Upper lobe of right lung (tissue), 1 donor: ENCODE results near the gene SOWAHA. TPM values are rescaled to one million over a fixed set of nuclear protein-coding genes. Genes with fewer than 3 reads are reported as not detected.

Experiments used
- ATAC-seq: fragments of 200-7000 bp; cut with Tn5 transposase; one replicate; pipeline ENCODE4 v1.9.1; 2020; ENCODE audit warnings: mild to moderate bottlenecking, moderate library complexity
- DNase-seq: peaks from one replicate; pipeline ENCODE4 v3.0.0-alpha.2; 2020
- H3K27ac ChIP-seq: fragments of 200-600 bp; one replicate; pipeline ENCODE4 v1.8.0; 2022
- H3K27me3 ChIP-seq: fragments of 200-600 bp; one replicate; pipeline ENCODE4 v1.8.0; 2022; ENCODE audit warnings: mild to moderate bottlenecking
- H3K36me3 ChIP-seq: fragments of 200-600 bp; one replicate; pipeline ENCODE4 v1.8.0; 2022
- H3K4me1 ChIP-seq: fragments of 200-600 bp; one replicate; pipeline ENCODE4 v1.8.0; 2022
- H3K4me3 ChIP-seq: fragments of 200-600 bp; one replicate; pipeline ENCODE4 v1.8.0; 2022; ENCODE audit warnings: mild to moderate bottlenecking
- H3K9me3 ChIP-seq: fragments of 200-600 bp; one replicate; pipeline ENCODE4 v1.8.0; 2022
- intact Hi-C: fragments of 100-400 bp; cut with DNase I; formaldehyde crosslinking; loops from one replicate; pipeline ENCODE4 v1.11.0; 2022
- total RNA-seq: library from RNA; stranded (reverse); fragmentation: NEBNext Ultra II Directional; extraction: Animal tissue kit (Norgen Biotek cat#: 25700); gene quantifications from one replicate; pipeline ENCODE4 v1.2.1, GENCODE V29; 2021
- TF ChIP-seq, protein P1 (sequence below): fragments of 200-600 bp; IDR thresholded peaks from one replicate; pipeline ENCODE4 v1.8.0; 2022; ENCODE audit warnings: antibody characterized with exemption
- donor health status: DM: no; HTN: yes; CAD: no; lungs with severe emphysema.

SOWAHA gene
- total RNA-seq, 1 donor from 2014 or later = not detected

DNA sequence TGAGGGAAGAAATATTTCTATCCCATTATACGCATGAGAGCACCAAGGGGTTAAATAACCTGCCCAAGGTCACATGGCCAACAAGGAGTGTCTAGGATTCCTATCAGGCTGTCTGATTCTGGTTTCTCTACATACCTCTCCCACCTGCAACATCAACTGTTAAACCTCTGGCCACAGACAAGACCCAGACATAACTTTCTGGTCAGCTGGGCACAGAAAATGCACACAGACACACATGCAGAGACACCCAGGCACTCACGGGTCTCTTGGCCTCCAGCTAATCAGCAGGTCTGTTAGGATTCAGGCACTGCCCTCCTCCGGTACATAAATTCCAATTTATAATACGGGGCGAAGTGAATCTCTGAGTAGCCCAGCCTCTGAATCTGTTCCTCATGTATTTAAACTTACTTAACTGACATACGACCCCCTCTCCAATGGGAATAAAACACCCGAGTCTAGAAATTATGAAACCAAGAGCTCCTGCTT, 37.6 kb upstream of the SOWAHA start:
- Histone ChIP-seq H3K4me1 (peaks cover 42% of the 10 kb centered on the region), H3K36me3 (no peaks in the 10 kb centered on the region), H3K27ac (peak overlapping the region; percentile 78), H3K4me3 (peak overlapping the region; percentile 73), H3K9me3 (no peaks in the 10 kb centered on the region), H3K27me3 (peaks cover 3% of the 10 kb centered on the region)
- DNase-seq = no peak
- intact Hi-C loops = no loop called here
- TF ChIP-seq, protein P1, sequence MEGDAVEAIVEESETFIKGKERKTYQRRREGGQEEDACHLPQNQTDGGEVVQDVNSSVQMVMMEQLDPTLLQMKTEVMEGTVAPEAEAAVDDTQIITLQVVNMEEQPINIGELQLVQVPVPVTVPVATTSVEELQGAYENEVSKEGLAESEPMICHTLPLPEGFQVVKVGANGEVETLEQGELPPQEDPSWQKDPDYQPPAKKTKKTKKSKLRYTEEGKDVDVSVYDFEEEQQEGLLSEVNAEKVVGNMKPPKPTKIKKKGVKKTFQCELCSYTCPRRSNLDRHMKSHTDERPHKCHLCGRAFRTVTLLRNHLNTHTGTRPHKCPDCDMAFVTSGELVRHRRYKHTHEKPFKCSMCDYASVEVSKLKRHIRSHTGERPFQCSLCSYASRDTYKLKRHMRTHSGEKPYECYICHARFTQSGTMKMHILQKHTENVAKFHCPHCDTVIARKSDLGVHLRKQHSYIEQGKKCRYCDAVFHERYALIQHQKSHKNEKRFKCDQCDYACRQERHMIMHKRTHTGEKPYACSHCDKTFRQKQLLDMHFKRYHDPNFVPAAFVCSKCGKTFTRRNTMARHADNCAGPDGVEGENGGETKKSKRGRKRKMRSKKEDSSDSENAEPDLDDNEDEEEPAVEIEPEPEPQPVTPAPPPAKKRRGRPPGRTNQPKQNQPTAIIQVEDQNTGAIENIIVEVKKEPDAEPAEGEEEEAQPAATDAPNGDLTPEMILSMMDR = no peak
- ATAC-seq = peak; percentile 11

DNA sequence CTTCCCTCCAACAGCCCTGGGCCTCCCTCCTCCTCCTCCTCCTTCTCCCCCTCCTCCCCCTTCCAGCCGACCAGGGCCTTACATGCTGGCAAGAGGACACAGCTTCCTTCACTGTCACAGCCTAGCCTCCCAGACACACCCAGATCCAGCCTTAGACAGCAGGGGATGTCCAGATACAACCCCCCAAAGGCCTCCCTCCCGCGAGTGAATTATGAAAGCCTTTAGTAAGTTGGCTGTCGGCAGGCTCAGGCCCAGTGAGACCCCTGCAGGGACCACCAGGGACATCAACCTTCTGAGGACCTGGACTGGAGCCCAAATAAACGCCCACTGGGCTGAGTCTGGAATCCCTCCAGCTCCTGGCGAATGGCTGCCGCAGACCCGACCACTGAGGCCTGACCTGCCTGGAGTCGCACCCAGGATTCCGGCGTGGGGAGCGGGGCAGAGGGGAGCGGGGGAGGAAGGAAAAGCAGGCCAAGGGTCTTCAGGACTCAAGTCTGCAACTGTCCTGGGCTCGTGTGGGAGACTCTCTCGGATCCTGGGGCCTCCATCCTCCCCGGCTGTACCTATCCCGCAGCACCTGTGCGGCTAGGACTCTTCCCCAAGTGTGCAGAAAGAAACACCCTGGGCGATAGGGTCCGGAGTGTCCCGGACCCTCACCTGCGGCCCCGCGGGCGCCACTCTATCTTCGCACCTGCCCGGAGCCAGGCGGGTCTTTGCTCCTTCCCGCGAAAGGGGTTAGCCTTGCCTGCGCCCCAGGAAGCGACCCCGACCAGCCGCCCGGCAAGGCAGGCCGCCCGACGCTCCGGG, 36.8 kb upstream of the SOWAHA start:
- H3K9me3 ChIP-seq = no peaks in the 10 kb centered on the region
- H3K36me3 ChIP-seq = no peaks in the 10 kb centered on the region
- intact Hi-C loops = no loop called here
- peak overlapping the region; percentile 78 for H3K27ac ChIP-seq
- DNase-seq (no peak), ATAC-seq (peak; percentile 33)
- TF ChIP-seq, protein P1 = no peak
- peaks cover 34% of the 10 kb centered on the region for H3K4me1 ChIP-seq
- H3K27me3 ChIP-seq = peaks cover 3% of the 10 kb centered on the region
- peak overlapping the region; percentile 73 for H3K4me3 ChIP-seq

DNA sequence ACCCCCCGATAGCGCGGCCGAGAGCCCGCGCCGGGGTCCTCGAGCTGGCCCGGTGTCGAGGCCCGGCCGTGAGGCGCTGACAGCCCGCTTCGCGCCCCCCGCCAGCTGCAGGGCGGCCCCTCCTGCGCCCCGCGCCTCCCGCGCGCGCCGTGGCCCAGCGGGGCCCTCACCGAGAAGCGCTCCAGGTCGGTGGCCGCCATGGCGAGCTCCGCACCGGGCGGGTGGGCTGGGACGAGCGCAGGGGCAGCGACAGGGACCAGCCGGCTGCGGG, 36.2 kb upstream of the SOWAHA start:
- Histone ChIP-seq H3K36me3 (no peaks in the 10 kb centered on the region), H3K27me3 (peaks cover 3% of the 10 kb centered on the region), H3K4me3 (peak overlapping the region; percentile 73), H3K9me3 (no peaks in the 10 kb centered on the region), H3K4me1 (peaks cover 29% of the 10 kb centered on the region), H3K27ac (peak overlapping the region; percentile 78)
- intact Hi-C loops = no loop called here
- DNase-seq (no peak), ATAC-seq (no peak)
- TF ChIP-seq, protein P1 = no peak

DNA sequence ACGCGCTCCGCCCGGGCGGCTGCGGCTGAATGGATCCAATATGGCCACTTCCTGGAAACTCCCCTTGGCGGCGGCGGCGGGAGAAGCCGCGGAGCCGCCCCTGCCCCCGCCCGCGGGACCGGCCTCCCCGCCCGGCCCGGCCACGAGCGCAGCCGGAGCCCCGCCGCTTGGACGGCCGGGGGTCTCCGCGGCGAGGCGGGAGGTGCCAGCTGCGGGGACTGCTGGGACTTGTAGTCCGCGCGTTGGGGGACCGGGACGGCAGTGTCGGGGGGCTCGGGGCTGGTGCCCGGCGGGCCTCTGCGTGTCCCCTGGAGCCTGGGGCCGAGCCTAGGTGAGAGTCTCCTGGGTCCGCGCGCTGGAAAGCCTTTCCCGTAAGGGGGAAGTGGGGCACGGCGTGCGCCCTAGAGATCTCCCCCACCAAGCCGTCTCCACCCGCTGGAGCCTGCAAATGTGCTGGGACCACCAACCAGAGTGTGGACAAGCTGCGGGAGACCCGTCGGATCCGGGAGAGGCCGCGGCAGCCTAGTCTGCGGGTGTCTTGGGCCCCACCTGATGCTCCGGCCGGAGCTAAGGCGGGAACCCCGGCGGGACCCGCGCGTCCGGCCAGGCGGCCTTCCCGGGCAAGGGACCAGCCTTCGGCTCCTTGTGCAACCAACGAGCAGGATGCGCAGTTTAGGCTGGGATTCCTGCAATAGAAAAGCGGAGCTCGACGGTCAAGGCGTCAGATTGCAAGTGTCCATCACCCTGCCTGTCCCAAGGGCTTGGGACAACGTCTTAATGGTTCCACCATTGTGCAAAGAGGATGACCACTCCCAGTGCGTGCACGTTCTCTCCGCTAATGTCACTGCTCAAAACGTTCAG, 35.7 kb upstream of the SOWAHA start, which contains the start of gene SEPTIN8:
Gene SEPTIN8, minus strand, starts transcription at position 31 of the 861 bp plus-strand sequence. CDS start 102 bp downstream, outside the sequence.
- intact Hi-C loops = no loop called here
- Histone ChIP-seq H3K36me3 (no peaks in the 10 kb centered on the region), H3K4me3 (peak within 1 kb of the TSS; percentile 73), H3K9me3 (no peaks in the 10 kb centered on the region), H3K27me3 (peaks cover 3% of the 10 kb centered on the region), H3K27ac (peak within 1 kb of the TSS; percentile 78), H3K4me1 (peaks cover 26% of the 10 kb centered on the region)
- TF ChIP-seq, protein P1 = no peak
- DNase-seq (peak; percentile 78), ATAC-seq (peak; percentile 74)

DNA sequence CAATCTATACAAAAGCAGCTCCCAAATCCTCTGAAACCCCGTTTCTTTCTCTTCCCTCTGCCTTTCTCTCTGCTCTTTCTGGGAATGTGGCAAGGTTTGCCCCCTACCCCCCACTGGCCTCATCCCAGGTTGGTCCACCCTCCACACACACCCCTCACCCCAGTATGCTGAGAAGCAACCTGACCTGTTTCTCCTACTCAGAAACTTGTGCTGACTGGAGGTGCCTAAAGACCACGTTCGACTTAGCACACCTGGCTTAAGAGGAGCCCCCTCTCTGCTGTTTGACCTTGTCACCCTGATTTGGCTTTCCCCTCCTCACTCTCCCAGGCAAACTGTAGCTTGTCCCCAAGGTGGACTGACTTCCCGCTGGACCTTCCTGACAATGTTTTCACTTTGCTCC, 35.0 kb upstream of the SOWAHA start:
- Histone ChIP-seq H3K4me3 (peak overlapping the region; percentile 73), H3K27ac (peak overlapping the region; percentile 78), H3K36me3 (no peaks in the 10 kb centered on the region), H3K27me3 (peaks cover 3% of the 10 kb centered on the region), H3K4me1 (peaks cover 26% of the 10 kb centered on the region), H3K9me3 (no peaks in the 10 kb centered on the region)
- ATAC-seq (no peak), DNase-seq (no peak)
- TF ChIP-seq, protein P1 = no peak
- intact Hi-C loops = no loop called here
